GM12891 (cell line): ENCODE results near the gene NSL1.

Experiments
- POLR2A ChIP-seq: IDR thresholded peaks from 2 replicates; pipeline ENCODE4 v1.6.1; 2011; ENCODE audit warnings: low read depth, low read length, control low read depth
- POLR2AphosphoS5 ChIP-seq: IDR thresholded peaks from 2 replicates; pipeline ENCODE4 v1.6.1; 2011; ENCODE audit warnings: low read depth, low read length, control low read depth
- SPI1 ChIP-seq: IDR thresholded peaks from 2 replicates; pipeline ENCODE4 v1.6.1; 2011; ENCODE audit warnings: low read depth, low read length, control low read depth
- TAF1 ChIP-seq: IDR thresholded peaks from 2 replicates; pipeline ENCODE4 v1.6.1; 2011; ENCODE audit warnings: low read depth, low read length, control low read depth

- TF ChIP-seq POLR2A (no peak), POLR2AphosphoS5 (no peak), TAF1 (no peak), SPI1 (no peak)
Observed at GRCh38 chr1:212769459-212770167, 22.0 kb downstream of the NSL1 start.
